NCI-H2171 (cell line): Measurements from ENCODE around the gene MYCN.
A peak's percentile ranks its signal among the peaks of the same experiment; 100 is the strongest.
"Not testable (repeated sequence)": the region's sequence is repeated elsewhere in the genome, so short reads cannot be mapped to it uniquely, and the experiment has no call there.

ENCODE experiments used
- DNase-seq: peaks from one replicate; lab custom pipeline; 2025; lab: John Stamatoyannopoulos, UW

MYCN gene

DNA sequence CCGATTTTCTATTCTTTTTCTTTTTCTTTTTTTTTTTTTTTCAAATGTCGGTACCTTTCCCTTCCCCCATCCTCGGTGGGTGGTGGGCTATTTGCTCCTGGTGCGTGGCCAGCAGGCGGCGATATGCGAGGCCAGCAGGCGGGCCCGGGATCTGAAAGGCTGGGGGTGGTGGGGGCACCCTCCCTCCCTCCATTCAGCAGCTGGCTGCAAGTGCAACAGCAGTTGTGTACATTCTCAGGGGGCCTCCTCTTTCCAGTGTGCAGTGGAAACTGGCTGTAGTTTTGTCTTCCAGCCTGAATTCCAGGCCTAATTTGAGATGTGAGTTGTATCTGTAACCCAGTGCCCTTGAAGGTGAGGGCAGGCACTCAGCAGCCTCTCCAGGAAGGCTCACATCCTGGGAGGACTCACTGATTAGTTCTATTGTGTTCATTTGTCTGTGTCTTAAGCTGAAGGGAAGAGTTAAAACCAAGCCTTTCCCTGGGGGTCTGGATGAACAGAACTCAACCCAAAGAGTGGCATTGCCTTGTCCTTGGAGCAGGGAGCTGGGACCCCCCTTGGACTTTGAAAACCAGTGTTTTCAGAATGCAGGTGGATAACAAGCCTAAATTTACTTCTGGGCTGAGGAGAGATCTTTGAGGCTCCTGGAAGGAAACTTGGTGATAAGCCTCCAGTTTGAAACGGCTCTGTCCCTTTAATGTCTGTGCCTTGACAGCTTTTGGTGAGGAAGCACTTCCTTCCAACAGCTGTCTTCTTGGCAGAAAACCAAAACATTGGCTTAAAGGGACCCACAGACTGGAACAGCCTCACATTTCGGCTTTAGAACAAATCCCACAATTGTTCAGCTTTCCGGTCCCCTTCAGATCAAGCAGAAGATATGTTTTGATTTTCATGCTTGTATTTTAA lies 3.3 kb downstream of the MYCN start:
- peak; percentile 13 for DNase-seq

- no peak for DNase-seq
These were observed 4.1 kb downstream of the MYCN start for GRCh38 chr2:15944325-15945017.

DNA sequence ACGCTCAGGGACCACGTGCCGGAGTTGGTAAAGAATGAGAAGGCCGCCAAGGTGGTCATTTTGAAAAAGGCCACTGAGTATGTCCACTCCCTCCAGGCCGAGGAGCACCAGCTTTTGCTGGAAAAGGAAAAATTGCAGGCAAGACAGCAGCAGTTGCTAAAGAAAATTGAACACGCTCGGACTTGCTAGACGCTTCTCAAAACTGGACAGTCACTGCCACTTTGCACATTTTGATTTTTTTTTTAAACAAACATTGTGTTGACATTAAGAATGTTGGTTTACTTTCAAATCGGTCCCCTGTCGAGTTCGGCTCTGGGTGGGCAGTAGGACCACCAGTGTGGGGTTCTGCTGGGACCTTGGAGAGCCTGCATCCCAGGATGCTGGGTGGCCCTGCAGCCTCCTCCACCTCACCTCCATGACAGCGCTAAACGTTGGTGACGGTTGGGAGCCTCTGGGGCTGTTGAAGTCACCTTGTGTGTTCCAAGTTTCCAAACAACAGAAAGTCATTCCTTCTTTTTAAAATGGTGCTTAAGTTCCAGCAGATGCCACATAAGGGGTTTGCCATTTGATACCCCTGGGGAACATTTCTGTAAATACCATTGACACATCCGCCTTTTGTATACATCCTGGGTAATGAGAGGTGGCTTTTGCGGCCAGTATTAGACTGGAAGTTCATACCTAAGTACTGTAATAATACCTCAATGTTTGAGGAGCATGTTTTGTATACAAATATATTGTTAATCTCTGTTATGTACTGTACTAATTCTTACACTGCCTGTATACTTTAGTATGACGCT lies 5.8 kb downstream of the MYCN start:
- no peak for DNase-seq

- DNase-seq = no peak
These were observed 6.6 kb downstream of the MYCN start for GRCh38 chr2:15946983-15947382.

DNA sequence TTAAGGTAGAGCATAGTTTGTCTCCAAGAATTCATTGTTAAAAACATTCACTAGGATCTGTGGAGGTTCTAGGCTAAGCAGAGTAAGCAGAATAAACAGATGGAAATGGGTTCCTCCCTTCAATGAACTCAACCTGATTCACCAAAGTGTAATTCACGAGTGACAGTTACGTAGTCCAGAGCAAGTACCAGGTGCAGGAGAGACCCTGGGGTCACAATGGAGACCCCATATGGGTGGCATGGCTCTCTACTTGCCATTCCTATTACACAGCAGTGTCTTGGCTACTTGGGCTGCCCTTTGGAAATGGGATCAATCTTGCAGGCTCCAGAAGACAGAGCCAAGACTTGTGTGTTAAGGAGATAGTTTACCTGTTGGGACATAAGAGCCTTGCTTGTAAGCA lies 7.1 kb downstream of the MYCN start:
- DNase-seq = no peak

DNA sequence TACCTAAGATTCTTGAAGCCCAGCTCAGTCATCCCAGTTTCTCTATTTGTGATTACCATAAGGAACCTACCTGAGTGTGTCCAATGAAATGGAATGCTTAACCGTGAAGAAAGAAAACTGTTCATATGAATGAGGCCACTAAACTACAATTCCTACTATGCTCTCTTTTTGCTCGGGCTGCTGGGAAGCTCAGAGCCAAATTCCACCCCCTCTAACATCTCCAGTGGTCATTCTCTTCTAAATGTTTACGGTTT lies 8.3 kb downstream of the MYCN start:
- DNase-seq = no peak

GRCh38 chr2:15949126-15949525 lies 8.8 kb downstream of the MYCN start:
- DNase-seq = no peak

DNA sequence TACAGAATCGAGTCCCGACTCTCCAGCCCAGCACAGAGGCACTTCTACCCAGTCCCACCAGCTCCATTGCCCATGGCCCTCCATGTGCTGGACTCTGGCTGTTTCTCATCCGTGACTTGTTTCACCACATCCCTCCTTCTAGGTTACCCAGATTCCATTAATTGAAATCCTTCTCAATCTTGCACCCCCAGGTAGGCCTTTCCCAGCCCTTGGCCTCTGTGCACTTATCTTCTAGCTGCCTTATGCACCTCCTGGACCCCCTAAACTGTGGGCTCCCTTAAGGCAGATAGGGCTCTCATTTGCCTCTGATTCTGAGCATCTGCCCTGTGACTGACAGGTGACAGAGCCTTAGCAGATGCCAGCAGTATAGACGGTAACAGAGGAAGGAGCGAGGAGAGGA lies 9.2 kb downstream of the MYCN start:
- no peak for DNase-seq

- no peak for DNase-seq
These were observed 10.0 kb downstream of the MYCN start for GRCh38 chr2:15950088-15950952.

GRCh38 chr2:15951936-15952335 lies 11.6 kb downstream of the MYCN start:
- not testable (repeated sequence) for DNase-seq

DNA sequence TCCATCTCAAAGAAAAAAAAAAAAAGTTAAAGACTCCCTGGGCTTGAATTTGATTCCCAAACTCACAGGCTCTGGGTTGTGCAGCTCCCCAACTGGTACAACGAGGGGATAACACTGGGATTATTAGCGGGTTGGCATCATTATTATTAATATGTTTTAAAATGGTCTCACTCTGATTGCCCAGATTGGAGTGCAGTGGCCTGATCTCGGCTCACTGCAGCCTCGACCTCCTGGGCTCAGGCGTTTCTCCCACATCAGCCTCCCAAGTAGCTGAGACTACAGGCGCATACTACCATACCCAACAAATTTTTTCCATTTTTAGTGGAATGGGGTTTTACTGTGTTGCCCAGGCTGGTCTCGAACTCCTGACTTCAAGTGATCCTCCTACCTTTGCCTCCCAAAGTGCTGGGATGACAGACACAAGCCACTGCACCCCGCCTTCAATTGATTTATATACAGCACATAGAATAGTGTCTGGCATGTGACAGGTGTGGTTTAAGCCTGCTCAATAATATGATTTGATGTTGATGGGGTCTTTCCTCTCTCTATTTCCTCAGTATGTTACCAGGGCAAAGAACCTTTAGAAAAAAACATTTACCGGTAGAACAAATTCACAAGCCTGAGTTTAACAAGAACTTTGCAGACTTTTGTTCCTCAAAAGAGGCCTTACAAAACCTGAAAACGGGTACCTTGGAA lies 12.2 kb downstream of the MYCN start:
- DNase-seq = no peak

DNA sequence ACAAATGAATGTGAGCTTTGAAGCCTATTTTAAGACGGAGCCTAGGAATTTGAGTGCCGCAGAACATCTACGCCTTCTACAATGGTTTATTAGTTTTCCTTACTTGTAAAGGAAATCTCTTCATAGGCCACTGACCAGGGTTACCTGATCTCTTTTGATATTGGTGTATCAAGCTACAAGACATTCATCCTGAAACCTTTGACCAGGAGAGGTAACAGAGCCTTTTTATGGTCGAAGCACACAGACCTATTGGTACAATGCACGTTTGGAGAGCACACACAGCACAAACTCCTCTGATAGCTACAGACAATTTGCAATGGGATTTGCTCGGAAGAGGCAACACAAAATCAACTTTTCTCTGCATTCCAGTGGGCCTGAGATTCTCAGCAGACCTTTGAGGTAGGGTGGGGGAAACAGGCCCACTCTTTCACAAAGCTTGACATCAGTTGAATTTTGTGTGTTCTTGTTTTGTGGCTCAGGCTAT lies 12.8 kb downstream of the MYCN start:
- DNase-seq = no peak

- no peak for DNase-seq
These were observed 13.7 kb downstream of the MYCN start for GRCh38 chr2:15953891-15954680.

DNA sequence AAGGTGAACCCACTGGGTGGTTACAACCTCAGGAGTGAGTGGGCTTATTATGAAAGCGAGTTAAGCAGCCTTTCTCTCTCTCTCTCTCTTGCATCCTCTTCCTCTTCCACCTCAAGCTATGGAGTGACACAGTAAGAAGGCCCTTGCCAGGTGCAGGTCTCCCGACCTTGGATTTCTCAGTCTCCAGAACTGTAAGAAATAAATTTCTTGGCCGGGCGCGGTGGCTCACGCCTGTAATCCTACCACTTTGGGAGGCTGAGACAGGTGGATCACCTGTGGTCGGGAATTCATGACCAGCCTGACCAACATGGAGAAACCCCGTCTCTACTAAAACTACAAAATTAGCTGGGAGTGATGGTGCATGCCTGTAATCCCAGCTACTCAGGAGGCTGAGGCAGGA lies 14.4 kb downstream of the MYCN start:
- no peak for DNase-seq

DNA sequence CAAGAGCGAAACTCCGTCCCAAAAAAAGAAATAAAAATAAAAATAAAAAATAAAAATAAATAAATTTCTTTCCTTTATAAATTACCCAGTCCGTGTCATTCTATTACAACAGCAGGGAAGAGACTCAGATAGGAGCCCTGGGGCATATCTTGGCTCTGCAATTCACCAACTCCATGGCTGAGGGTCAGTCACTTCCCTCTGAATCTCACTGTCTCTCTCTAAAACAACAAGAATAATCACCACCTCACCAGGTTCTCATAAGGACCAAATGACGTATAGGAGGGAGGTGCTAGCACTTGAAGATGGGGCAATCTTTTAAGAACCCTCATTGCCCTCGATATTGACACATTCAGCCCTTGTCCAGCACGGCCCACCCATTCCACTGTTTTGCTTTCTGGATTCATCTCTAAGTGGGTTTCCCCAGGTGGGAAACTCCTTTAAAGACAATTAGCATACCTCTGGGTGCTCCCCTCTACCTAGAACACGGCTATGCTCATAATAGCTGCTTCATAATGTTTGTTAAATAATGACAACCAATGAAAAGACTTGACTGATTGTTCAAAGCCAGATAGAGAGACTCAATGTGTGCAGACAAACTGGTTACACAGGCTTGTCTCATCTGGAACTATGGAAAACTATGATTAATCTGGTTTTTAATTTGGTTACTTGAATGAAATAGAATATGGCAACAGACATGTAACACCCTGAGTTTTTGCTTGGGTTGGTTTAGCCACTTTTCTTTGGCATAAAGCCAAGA lies 15.1 kb downstream of the MYCN start:
- no peak for DNase-seq

GRCh38 chr2:15956230-15956629 lies 15.9 kb downstream of the MYCN start:
- DNase-seq = no peak

DNA sequence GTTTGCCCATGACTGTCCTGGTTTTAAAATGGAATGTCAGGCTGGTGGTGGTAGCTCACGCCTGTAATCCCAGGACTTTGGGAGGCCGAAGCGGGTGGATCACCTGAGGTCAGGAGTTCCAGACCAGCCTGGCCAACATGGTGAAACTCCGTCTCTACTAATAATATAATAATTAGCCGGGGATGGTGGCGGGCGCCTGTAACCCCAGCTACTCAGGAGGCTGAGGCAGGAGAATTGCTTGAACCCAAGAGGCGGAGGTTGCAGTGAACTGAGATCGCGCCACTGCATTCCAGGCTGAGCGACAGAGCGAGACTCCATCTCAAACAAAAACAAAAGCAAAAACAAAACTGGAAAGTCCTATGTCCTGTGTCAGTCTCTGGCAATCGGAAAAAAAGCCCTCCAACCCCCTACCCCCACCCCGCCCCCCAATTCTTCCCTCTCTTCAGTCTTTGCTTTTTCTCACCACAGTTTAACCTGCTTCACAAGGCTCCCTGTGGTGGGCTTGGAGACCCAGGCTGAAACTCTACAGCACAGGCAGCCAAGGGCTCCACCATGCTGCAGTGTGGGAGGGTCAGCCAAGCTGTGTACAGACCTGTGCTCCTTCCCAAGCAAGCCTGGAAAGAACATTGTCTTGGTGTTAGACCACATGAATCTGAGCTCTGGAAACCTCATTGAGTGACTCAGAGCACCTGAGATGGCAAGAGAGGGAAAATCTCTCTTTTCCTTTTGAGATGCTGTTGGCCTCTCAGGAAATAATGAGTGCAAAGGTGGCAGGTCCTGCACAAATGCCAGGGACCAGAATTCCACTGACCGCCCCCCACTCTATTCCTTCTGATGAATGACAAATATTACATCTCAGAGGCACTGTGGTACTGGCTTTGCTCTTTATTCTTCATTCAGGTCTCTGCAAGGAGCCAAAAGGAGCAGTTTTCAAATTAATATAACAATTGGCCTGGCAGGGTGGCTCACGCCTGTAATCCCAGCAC lies 16.7 kb downstream of the MYCN start:
- no peak for DNase-seq
